ENCODE results near the gene CPLX3. TPM values are rescaled to one million over a fixed set of nuclear protein-coding genes. Genes with fewer than 3 reads are reported as not detected.

The CPLX3 gene
- total RNA-seq (2012; rRNA removed) = not detected in 2 replicates

- Histone ChIP-seq H3K27me3 (ENCODE audit: control insufficient read depth, insufficient read depth, low read length) (peaks cover 62% of the 10 kb centered on the region), H3K9ac (ENCODE audit: low read depth, low read length) (no peak within 1 kb of the TSS), H3K9me3 (replicated peaks; ENCODE audit: low read length) (no peaks in the 10 kb centered on the region), H3K36me3 (ENCODE audit: insufficient read depth, low read length) (no peaks in the 10 kb centered on the region), H3K4me2 (ENCODE audit: low read length) (no peak within 1 kb of the TSS), H3K4me3 (ENCODE audit: low read length) (no peak within 1 kb of the TSS), H3K4me1 (ENCODE audit: control insufficient read depth, insufficient read depth, low read length) (peaks cover 7% of the 10 kb centered on the region)
These were observed at the start of gene CPLX3 for GRCh38 chr15:74826364-74826819. TSS of gene CPLX3 (plus strand) at chr15:74826627. CDS start at chr15:74826704, 77 bp downstream.

GRCh38 chr15:74776821-74777768, 49.3 kb upstream of the CPLX3 start:
- no peak overlapping the region for H3K9ac ChIP-seq (ENCODE audit: low read depth, low read length)
- no peak overlapping the region for H3K4me3 ChIP-seq (ENCODE audit: low read length)
- no peaks in the 10 kb centered on the region for H3K27me3 ChIP-seq (ENCODE audit: control insufficient read depth, insufficient read depth, low read length)
- peaks cover 7% of the 10 kb centered on the region for H3K4me1 ChIP-seq (ENCODE audit: control insufficient read depth, insufficient read depth, low read length)
- H3K4me2 ChIP-seq (ENCODE audit: low read length) = no peak overlapping the region
- no peaks in the 10 kb centered on the region for H3K9me3 ChIP-seq (replicated peaks; ENCODE audit: low read length)
- no peaks in the 10 kb centered on the region for H3K36me3 ChIP-seq (ENCODE audit: insufficient read depth, low read length)

GRCh38 chr15:74777769-74778598, 48.4 kb upstream of the CPLX3 start:
- Histone ChIP-seq H3K27me3 (ENCODE audit: control insufficient read depth, insufficient read depth, low read length) (no peaks in the 10 kb centered on the region), H3K4me1 (ENCODE audit: control insufficient read depth, insufficient read depth, low read length) (peaks cover 8% of the 10 kb centered on the region), H3K4me3 (ENCODE audit: low read length) (no peak overlapping the region), H3K4me2 (ENCODE audit: low read length) (no peak overlapping the region), H3K9ac (ENCODE audit: low read depth, low read length) (no peak overlapping the region), H3K9me3 (replicated peaks; ENCODE audit: low read length) (no peaks in the 10 kb centered on the region), H3K36me3 (ENCODE audit: insufficient read depth, low read length) (no peaks in the 10 kb centered on the region)

- Histone ChIP-seq H3K4me3 (ENCODE audit: low read length) (no peak overlapping the region), H3K27me3 (ENCODE audit: control insufficient read depth, insufficient read depth, low read length) (no peaks in the 10 kb centered on the region), H3K4me2 (ENCODE audit: low read length) (no peak overlapping the region), H3K9me3 (replicated peaks; ENCODE audit: low read length) (no peaks in the 10 kb centered on the region), H3K9ac (ENCODE audit: low read depth, low read length) (no peak overlapping the region), H3K4me1 (ENCODE audit: control insufficient read depth, insufficient read depth, low read length) (peaks cover 14% of the 10 kb centered on the region), H3K36me3 (ENCODE audit: insufficient read depth, low read length) (no peaks in the 10 kb centered on the region)
These were observed 47.8 kb upstream of the CPLX3 start for GRCh38 chr15:74778599-74778970.

GRCh38 chr15:74779162-74779648, 47.2 kb upstream of the CPLX3 start:
- peaks cover 19% of the 10 kb centered on the region for H3K4me1 ChIP-seq (ENCODE audit: control insufficient read depth, insufficient read depth, low read length)
- H3K9ac ChIP-seq (ENCODE audit: low read depth, low read length) = no peak overlapping the region
- H3K4me2 ChIP-seq (ENCODE audit: low read length) = no peak overlapping the region
- H3K27me3 ChIP-seq (ENCODE audit: control insufficient read depth, insufficient read depth, low read length) = no peaks in the 10 kb centered on the region
- H3K9me3 ChIP-seq (replicated peaks; ENCODE audit: low read length) = no peaks in the 10 kb centered on the region
- no peaks in the 10 kb centered on the region for H3K36me3 ChIP-seq (ENCODE audit: insufficient read depth, low read length)
- H3K4me3 ChIP-seq (ENCODE audit: low read length) = no peak overlapping the region

- Histone ChIP-seq H3K27me3 (ENCODE audit: control insufficient read depth, insufficient read depth, low read length) (no peaks in the 10 kb centered on the region), H3K4me1 (ENCODE audit: control insufficient read depth, insufficient read depth, low read length) (peaks cover 27% of the 10 kb centered on the region), H3K4me3 (ENCODE audit: low read length) (peak overlapping the region; percentile 75), H3K9ac (ENCODE audit: low read depth, low read length) (peak overlapping the region; percentile 66), H3K36me3 (ENCODE audit: insufficient read depth, low read length) (peaks cover 5% of the 10 kb centered on the region), H3K9me3 (replicated peaks; ENCODE audit: low read length) (no peaks in the 10 kb centered on the region), H3K4me2 (ENCODE audit: low read length) (peak overlapping the region; percentile 88)
These were observed 45.6 kb upstream of the CPLX3 start for GRCh38 chr15:74780523-74781430.

GRCh38 chr15:74781431-74782258, 44.8 kb upstream of the CPLX3 start, which contains the start of gene CSK:
TSS of gene CSK (plus strand) at chr15:74782080. CDS start at chr15:74798298, 16,218 bp downstream.
- H3K4me2 ChIP-seq (ENCODE audit: low read length) = peak within 1 kb of the TSS; percentile 88
- no peaks in the 10 kb centered on the region for H3K27me3 ChIP-seq (ENCODE audit: control insufficient read depth, insufficient read depth, low read length)
- peak within 1 kb of the TSS; percentile 75 for H3K4me3 ChIP-seq (ENCODE audit: low read length)
- peak within 1 kb of the TSS; percentile 92 for H3K9ac ChIP-seq (ENCODE audit: low read depth, low read length)
- peaks cover 27% of the 10 kb centered on the region for H3K4me1 ChIP-seq (ENCODE audit: control insufficient read depth, insufficient read depth, low read length)
- H3K9me3 ChIP-seq (replicated peaks; ENCODE audit: low read length) = no peaks in the 10 kb centered on the region
- H3K36me3 ChIP-seq (ENCODE audit: insufficient read depth, low read length) = peaks cover 5% of the 10 kb centered on the region

GRCh38 chr15:74782259-74783071, 44.0 kb upstream of the CPLX3 start:
- Histone ChIP-seq H3K4me3 (ENCODE audit: low read length) (peak overlapping the region; percentile 75), H3K9ac (ENCODE audit: low read depth, low read length) (peak overlapping the region; percentile 92), H3K4me2 (ENCODE audit: low read length) (peak overlapping the region; percentile 88), H3K27me3 (ENCODE audit: control insufficient read depth, insufficient read depth, low read length) (no peaks in the 10 kb centered on the region), H3K4me1 (ENCODE audit: control insufficient read depth, insufficient read depth, low read length) (peaks cover 30% of the 10 kb centered on the region), H3K9me3 (replicated peaks; ENCODE audit: low read length) (no peaks in the 10 kb centered on the region), H3K36me3 (ENCODE audit: insufficient read depth, low read length) (peaks cover 5% of the 10 kb centered on the region)

- Histone ChIP-seq H3K4me1 (ENCODE audit: control insufficient read depth, insufficient read depth, low read length) (peaks cover 35% of the 10 kb centered on the region), H3K9me3 (replicated peaks; ENCODE audit: low read length) (no peaks in the 10 kb centered on the region), H3K4me2 (ENCODE audit: low read length) (peak overlapping the region; percentile 88), H3K9ac (ENCODE audit: low read depth, low read length) (peak overlapping the region; percentile 92), H3K27me3 (ENCODE audit: control insufficient read depth, insufficient read depth, low read length) (no peaks in the 10 kb centered on the region), H3K4me3 (ENCODE audit: low read length) (peak overlapping the region; percentile 75), H3K36me3 (ENCODE audit: insufficient read depth, low read length) (peaks cover 5% of the 10 kb centered on the region)
These were observed 43.2 kb upstream of the CPLX3 start for GRCh38 chr15:74783072-74783807.

Data from skeletal muscle satellite cell (primary cell).